Measurements from ENCODE around the gene IL17RB.

Gene IL17RB

GRCh38 chr3:53881691-53882593 lies 35.6 kb downstream of the IL17RB start, which contains the start of gene ACTR8:
Gene ACTR8, minus strand, starts transcription at chr3:53882152. Its CDS starts 51 bp downstream, at chr3:53882101.
- Histone ChIP-seq H3K4me1 (peaks cover 10% of the 10 kb centered on the region), H3K27me3 (ENCODE audit: low read depth) (no peaks in the 10 kb centered on the region), H3K4me3 (peak within 1 kb of the TSS; percentile 62), H3K9me3 (no peaks in the 10 kb centered on the region), H3K36me3 (replicated peaks) (peaks cover 41% of the 10 kb centered on the region)
- in situ Hi-C loops (cut with MboI; ENCODE audit: low sequenced_read_pairs), result no loop called here
- DNase-seq (ENCODE audit: low spot score in 2 of 2), result peak; percentile 88 to 90

GRCh38 chr3:53883008-53883407 lies 36.6 kb downstream of the IL17RB start:
- no peaks in the 10 kb centered on the region for H3K27me3 ChIP-seq (ENCODE audit: low read depth)
- H3K9me3 ChIP-seq, result no peaks in the 10 kb centered on the region
- DNase-seq (ENCODE audit: low spot score in 2 of 2), result no peak
- no peak overlapping the region for H3K4me3 ChIP-seq
- peaks cover 10% of the 10 kb centered on the region for H3K4me1 ChIP-seq
- peaks cover 41% of the 10 kb centered on the region for H3K36me3 ChIP-seq (replicated peaks)
- in situ Hi-C loops (cut with MboI; ENCODE audit: low sequenced_read_pairs), result no loop called here

- H3K9me3 ChIP-seq, result no peaks in the 10 kb centered on the region
- no peak overlapping the region for H3K4me3 ChIP-seq
- peaks cover 15% of the 10 kb centered on the region for H3K4me1 ChIP-seq
- no peak for DNase-seq (ENCODE audit: low spot score in 2 of 2)
- no peaks in the 10 kb centered on the region for H3K27me3 ChIP-seq (ENCODE audit: low read depth)
- in situ Hi-C loops (cut with MboI; ENCODE audit: low sequenced_read_pairs), result no loop called here
- peaks cover 44% of the 10 kb centered on the region for H3K36me3 ChIP-seq (replicated peaks)
These were observed 38.3 kb downstream of the IL17RB start for GRCh38 chr3:53884623-53885022.

GRCh38 chr3:53885239-53885638 lies 38.9 kb downstream of the IL17RB start:
- in situ Hi-C loops (cut with MboI; ENCODE audit: low sequenced_read_pairs), result no loop called here
- peaks cover 21% of the 10 kb centered on the region for H3K4me1 ChIP-seq
- H3K27me3 ChIP-seq (ENCODE audit: low read depth), result no peaks in the 10 kb centered on the region
- DNase-seq (ENCODE audit: low spot score in 2 of 2), result no peak
- H3K4me3 ChIP-seq, result no peak overlapping the region
- H3K9me3 ChIP-seq, result no peaks in the 10 kb centered on the region
- H3K36me3 ChIP-seq (replicated peaks), result peaks cover 44% of the 10 kb centered on the region

GRCh38 chr3:53887446-53887845 lies 41.1 kb downstream of the IL17RB start:
- peaks cover 16% of the 10 kb centered on the region for H3K4me1 ChIP-seq
- H3K9me3 ChIP-seq, result no peaks in the 10 kb centered on the region
- H3K36me3 ChIP-seq (replicated peaks), result peaks cover 46% of the 10 kb centered on the region
- in situ Hi-C loops (cut with MboI; ENCODE audit: low sequenced_read_pairs), result no loop called here
- no peaks in the 10 kb centered on the region for H3K27me3 ChIP-seq (ENCODE audit: low read depth)
- no peak for DNase-seq (ENCODE audit: low spot score in 2 of 2)
- H3K4me3 ChIP-seq, result no peak overlapping the region

GRCh38 chr3:53888232-53888631 lies 41.9 kb downstream of the IL17RB start:
- Histone ChIP-seq H3K4me1 (peaks cover 16% of the 10 kb centered on the region), H3K27me3 (ENCODE audit: low read depth) (no peaks in the 10 kb centered on the region), H3K36me3 (replicated peaks) (peaks cover 46% of the 10 kb centered on the region), H3K4me3 (no peak overlapping the region), H3K9me3 (no peaks in the 10 kb centered on the region)
- no peak for DNase-seq (ENCODE audit: low spot score in 2 of 2)
- in situ Hi-C loops (cut with MboI; ENCODE audit: low sequenced_read_pairs), result no loop called here

GRCh38 chr3:53890726-53891475 lies 44.5 kb downstream of the IL17RB start:
- Histone ChIP-seq H3K27me3 (ENCODE audit: low read depth) (0 out of 2 replicates have a peak, but pooled peaks cover 2% of the 10 kb centered on the region), H3K4me1 (peaks cover 16% of the 10 kb centered on the region), H3K9me3 (no peaks in the 10 kb centered on the region), H3K36me3 (replicated peaks) (peaks cover 30% of the 10 kb centered on the region), H3K4me3 (peak overlapping the region; percentile 80)
- peak in 1 of 2 experiments; percentile 32 for DNase-seq (ENCODE audit: low spot score in 2 of 2)
- in situ Hi-C loops (cut with MboI; ENCODE audit: low sequenced_read_pairs), result no loop called here

- in situ Hi-C loops (cut with MboI; ENCODE audit: low sequenced_read_pairs), result no loop called here
- H3K4me3 ChIP-seq, result peak within 1 kb of the TSS; percentile 80
- peaks cover 2% of the 10 kb centered on the region; the same call in 1 of the 2 replicates for H3K27me3 ChIP-seq (ENCODE audit: low read depth)
- no peaks in the 10 kb centered on the region for H3K9me3 ChIP-seq
- peaks cover 16% of the 10 kb centered on the region for H3K4me1 ChIP-seq
- H3K36me3 ChIP-seq (replicated peaks), result peaks cover 23% of the 10 kb centered on the region
- peak; percentile 97 for DNase-seq (ENCODE audit: low spot score in 2 of 2)
These were observed 45.3 kb downstream of the IL17RB start, which contains the start of gene SELENOK for GRCh38 chr3:53891497-53892285. Gene SELENOK, minus strand, starts transcription at chr3:53891859.

- Histone ChIP-seq H3K4me3 (peak overlapping the region; percentile 80), H3K27me3 (ENCODE audit: low read depth) (peaks cover 6% of the 10 kb centered on the region), H3K36me3 (replicated peaks) (peaks cover 18% of the 10 kb centered on the region), H3K9me3 (no peaks in the 10 kb centered on the region), H3K4me1 (peaks cover 16% of the 10 kb centered on the region)
- in situ Hi-C loops (cut with MboI; ENCODE audit: low sequenced_read_pairs), result no loop called here
- no peak for DNase-seq (ENCODE audit: low spot score in 2 of 2)
These were observed 45.9 kb downstream of the IL17RB start for GRCh38 chr3:53892286-53892637.

GRCh38 chr3:53899750-53900149 lies 53.4 kb downstream of the IL17RB start:
- DNase-seq (ENCODE audit: low spot score in 2 of 2), result no peak
- H3K4me3 ChIP-seq, result no peak overlapping the region
- no peaks in the 10 kb centered on the region for H3K36me3 ChIP-seq (replicated peaks)
- H3K9me3 ChIP-seq, result no peaks in the 10 kb centered on the region
- H3K27me3 ChIP-seq (ENCODE audit: low read depth), result peaks cover 17% of the 10 kb centered on the region
- H3K4me1 ChIP-seq, result no peaks in the 10 kb centered on the region
- in situ Hi-C loops (cut with MboI; ENCODE audit: low sequenced_read_pairs), result no loop called here

- peaks cover 15% of the 10 kb centered on the region for H3K27me3 ChIP-seq (ENCODE audit: low read depth)
- no peaks in the 10 kb centered on the region for H3K36me3 ChIP-seq (replicated peaks)
- H3K4me1 ChIP-seq, result no peaks in the 10 kb centered on the region
- no peak overlapping the region for H3K4me3 ChIP-seq
- H3K9me3 ChIP-seq, result no peaks in the 10 kb centered on the region
- in situ Hi-C loops (cut with MboI; ENCODE audit: low sequenced_read_pairs), result no loop called here
- DNase-seq (ENCODE audit: low spot score in 2 of 2), result no peak
These were observed 54.4 kb downstream of the IL17RB start for GRCh38 chr3:53900666-53901331.

- Histone ChIP-seq H3K36me3 (replicated peaks) (no peaks in the 10 kb centered on the region), H3K9me3 (peaks cover 2% of the 10 kb centered on the region; the same call in 1 of the 2 replicates), H3K4me1 (no peaks in the 10 kb centered on the region), H3K4me3 (no peak overlapping the region), H3K27me3 (ENCODE audit: low read depth) (peaks cover 16% of the 10 kb centered on the region)
- no peak for DNase-seq (ENCODE audit: low spot score in 2 of 2)
- in situ Hi-C loops (cut with MboI; ENCODE audit: low sequenced_read_pairs), result no loop called here
These were observed 55.7 kb downstream of the IL17RB start for GRCh38 chr3:53902067-53902466.

- Histone ChIP-seq H3K9me3 (peaks cover 2% of the 10 kb centered on the region; the same call in 1 of the 2 replicates), H3K4me3 (no peak overlapping the region), H3K4me1 (no peaks in the 10 kb centered on the region), H3K36me3 (replicated peaks) (no peaks in the 10 kb centered on the region), H3K27me3 (ENCODE audit: low read depth) (peaks cover 16% of the 10 kb centered on the region)
- DNase-seq (ENCODE audit: low spot score in 2 of 2), result no peak
- in situ Hi-C loops (cut with MboI; ENCODE audit: low sequenced_read_pairs), result no loop called here
These were observed 56.3 kb downstream of the IL17RB start for GRCh38 chr3:53902711-53903110.
